SJCRH30 (cell line): Measurements from ENCODE around the gene CACNB1. TPM values are rescaled to one million over a fixed set of nuclear protein-coding genes. Genes with fewer than 3 reads are reported as not detected.
A peak's percentile ranks its signal among the peaks of the same experiment; 100 is the strongest.

Source experiments
- DNase-seq, 2 experiments: peaks; one replicate each; pipeline ENCODE4 v3.0.0-alpha.2; 2015 to 2020
- H3K27ac ChIP-seq: fragments of 250-450 bp; sonication (Bioruptor Pico); 2 replicates; pipeline ENCODE4 v1.5.1; 2020; ENCODE audit warnings: mild to moderate bottlenecking, moderate library complexity
- H3K27me3 ChIP-seq: fragments of 250-450 bp; sonication (Bioruptor Pico); 2 replicates; pipeline ENCODE4 v1.5.1; 2020; ENCODE audit warnings: mild to moderate bottlenecking, moderate library complexity
- H3K36me3 ChIP-seq: fragments of 250-450 bp; sonication (Bioruptor Pico); 2 replicates; pipeline ENCODE4 v1.5.1; 2020; ENCODE audit warnings: mild to moderate bottlenecking, moderate library complexity
- H3K4me1 ChIP-seq: fragments of 250-450 bp; sonication (Bioruptor Pico); 2 replicates; pipeline ENCODE4 v1.5.1; 2020; ENCODE audit warnings: mild to moderate bottlenecking, moderate library complexity
- H3K4me3 ChIP-seq: fragments of 250-450 bp; sonication (Bioruptor Pico); 2 replicates; pipeline ENCODE4 v1.5.1; 2020; ENCODE audit warnings: mild to moderate bottlenecking, moderate library complexity
- H3K9me3 ChIP-seq: fragments of 250-450 bp; sonication (Bioruptor Pico); replicated peaks from 2 replicates; pipeline ENCODE4 v1.5.1; 2020; ENCODE audit warnings: mild to moderate bottlenecking, moderate library complexity
- total RNA-seq: library from RNA; depleted of rRNA; stranded (reverse); fragments of >200 nt; shearing (Covaris generic); gene quantifications from 2 replicates; pipeline ENCODE4 v1.2.3, GENCODE V29; 2014

CACNB1 gene
- total RNA-seq, 1 experiment from 2014 or later: 8.3 TPM

DNA sequence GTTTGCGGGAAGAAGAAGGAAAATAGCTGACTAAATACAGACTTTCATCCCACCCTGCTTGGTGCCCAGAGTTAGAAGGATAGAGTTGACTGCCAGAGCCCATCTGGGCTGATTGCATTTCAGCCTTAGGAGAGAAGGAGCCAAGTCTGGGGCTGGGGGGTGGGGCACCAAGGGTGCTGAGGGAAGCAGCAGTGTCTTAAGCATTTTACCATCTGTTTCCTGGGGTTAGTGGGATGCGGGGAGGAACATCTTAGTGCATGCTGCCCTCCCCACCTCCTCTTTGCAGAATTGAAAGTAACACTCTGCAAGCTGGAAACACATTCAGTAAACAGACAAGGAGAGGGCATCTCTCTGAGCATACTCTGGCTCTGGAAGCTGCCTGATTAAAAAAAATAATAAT lies 30.0 kb downstream of the CACNB1 start:
- H3K4me3 ChIP-seq: no peak overlapping the region
- H3K4me1 ChIP-seq: no peaks in the 10 kb centered on the region
- DNase-seq: no peak
- peaks cover 12% of the 10 kb centered on the region; the same call in 1 of the 2 replicates for H3K27me3 ChIP-seq
- H3K9me3 ChIP-seq: no peaks in the 10 kb centered on the region; the same call in 1 of the 2 replicates
- no peak overlapping the region for H3K27ac ChIP-seq
- no peaks in the 10 kb centered on the region for H3K36me3 ChIP-seq

DNA sequence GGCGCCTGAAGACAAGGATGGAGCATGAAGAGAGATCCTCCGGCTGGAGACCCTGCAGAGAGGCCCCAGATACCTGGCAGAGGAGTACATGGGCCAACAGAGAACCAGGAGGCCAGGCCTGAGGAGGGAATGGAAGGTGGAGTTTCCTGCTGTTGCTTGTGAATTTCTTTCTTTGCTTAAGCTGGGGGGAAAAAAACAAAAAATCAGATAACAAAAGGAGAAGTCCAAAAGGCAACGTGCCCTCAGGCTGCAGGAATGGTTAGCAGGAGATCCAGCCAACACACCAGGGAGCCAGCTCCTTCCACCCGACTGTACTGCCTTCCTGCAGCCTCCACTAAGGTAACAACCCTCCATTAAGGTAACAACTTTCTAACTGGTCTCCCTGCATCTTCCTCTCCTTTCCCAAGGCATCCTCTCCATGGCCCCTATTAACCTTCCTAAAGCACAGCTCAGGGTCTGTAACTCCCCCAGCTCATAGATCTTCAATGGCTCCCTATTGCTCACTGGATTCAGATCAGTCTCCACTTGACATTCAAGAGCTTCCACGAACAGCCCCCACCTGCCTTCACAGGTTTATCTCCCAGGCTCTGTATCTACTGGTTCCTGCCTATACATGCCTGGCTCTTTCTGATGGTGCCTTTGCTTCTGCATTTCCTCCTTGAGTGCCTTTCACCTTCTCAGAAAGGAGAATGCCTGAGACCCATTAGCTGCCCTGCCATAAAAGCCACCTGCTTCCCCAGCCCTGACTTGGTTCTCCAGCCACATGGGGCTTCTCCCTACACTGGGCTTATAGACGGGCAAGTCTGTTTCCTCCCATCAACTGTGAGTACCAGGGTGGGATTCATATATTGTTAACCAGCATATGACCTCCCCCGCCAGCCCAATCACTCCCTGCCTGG lies 30.8 kb downstream of the CACNB1 start:
- no peak overlapping the region for H3K4me3 ChIP-seq
- no peaks in the 10 kb centered on the region; the same call in 1 of the 2 replicates for H3K9me3 ChIP-seq
- no peak for DNase-seq
- no peaks in the 10 kb centered on the region for H3K36me3 ChIP-seq
- no peak overlapping the region for H3K27ac ChIP-seq
- no peaks in the 10 kb centered on the region for H3K4me1 ChIP-seq
- H3K27me3 ChIP-seq: peaks cover 12% of the 10 kb centered on the region; the same call in 1 of the 2 replicates

DNA sequence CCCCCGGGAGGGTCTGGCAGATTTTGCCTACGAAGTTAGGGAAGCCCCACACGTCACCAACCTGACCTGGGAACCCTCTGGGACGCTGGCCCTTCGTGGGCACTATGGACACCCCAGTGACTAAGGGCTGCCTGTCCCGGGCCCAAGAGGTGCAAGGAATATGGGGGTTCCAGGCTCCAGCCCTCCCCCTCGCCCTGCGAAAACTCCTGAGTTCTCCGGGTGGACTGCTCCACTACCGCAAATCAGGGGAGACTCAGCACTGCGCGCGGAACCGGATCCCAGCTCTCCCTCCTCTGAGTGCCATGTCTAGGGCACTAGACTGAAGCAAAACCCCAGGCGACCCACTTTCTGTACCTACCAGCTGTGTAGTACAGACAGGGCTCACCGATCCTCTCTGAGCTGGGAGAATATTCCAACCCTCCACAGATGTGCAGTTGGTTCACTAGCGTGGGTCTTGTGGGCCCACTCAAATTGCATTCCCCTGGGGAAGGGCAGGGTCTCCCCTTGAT lies 31.6 kb downstream of the CACNB1 start, which contains the start of gene ARL5C:
ARL5C (minus strand) TSS at position 321 of the 509 bp plus-strand sequence. CDS start 401 bp downstream, outside the sequence.
- no peak within 1 kb of the TSS for H3K27ac ChIP-seq
- no peaks in the 10 kb centered on the region for H3K4me1 ChIP-seq
- no peaks in the 10 kb centered on the region for H3K36me3 ChIP-seq
- no peaks in the 10 kb centered on the region; the same call in 1 of the 2 replicates for H3K9me3 ChIP-seq
- H3K4me3 ChIP-seq: peak within 1 kb of the TSS; percentile 46
- H3K27me3 ChIP-seq: peaks cover 12% of the 10 kb centered on the region; the same call in 1 of the 2 replicates
- no peak for DNase-seq

DNA sequence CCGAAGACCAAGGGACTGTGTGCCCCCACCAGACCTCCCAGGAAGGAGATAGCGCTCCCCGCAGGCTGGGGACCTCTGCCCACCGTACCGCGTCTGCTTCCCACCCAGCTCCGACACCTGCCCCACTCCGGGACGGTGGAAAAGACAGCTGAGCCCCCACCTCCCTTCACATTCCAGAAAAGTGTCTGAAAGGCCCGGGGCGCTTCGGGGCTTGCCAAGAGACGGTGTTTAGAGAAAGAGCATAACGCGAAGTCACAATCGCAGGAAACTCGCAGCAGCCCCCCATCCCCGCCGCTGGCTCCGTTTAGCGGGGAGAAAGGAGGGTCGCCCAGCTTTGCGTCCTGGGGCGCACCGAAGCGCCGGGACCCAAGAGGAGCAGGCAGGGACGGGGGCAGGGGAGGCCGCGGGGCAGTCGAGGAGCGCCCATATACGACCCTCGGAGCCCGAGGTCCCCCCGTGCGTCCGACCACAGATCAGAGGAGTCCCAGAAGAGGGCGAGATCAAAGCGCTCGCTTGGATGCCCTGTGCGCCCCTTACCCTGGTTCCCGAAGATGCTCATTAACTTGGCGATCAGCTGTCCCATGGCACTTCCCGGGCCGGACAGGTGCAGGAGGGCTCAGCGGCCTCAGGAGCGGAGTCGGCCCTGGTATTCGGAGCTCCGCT lies 32.2 kb downstream of the CACNB1 start:
- no peak for DNase-seq
- peak overlapping the region; percentile 46 for H3K4me3 ChIP-seq
- peaks cover 12% of the 10 kb centered on the region; the same call in 1 of the 2 replicates for H3K27me3 ChIP-seq
- H3K9me3 ChIP-seq: no peaks in the 10 kb centered on the region; the same call in 1 of the 2 replicates
- no peaks in the 10 kb centered on the region for H3K4me1 ChIP-seq
- no peaks in the 10 kb centered on the region for H3K36me3 ChIP-seq
- no peak overlapping the region for H3K27ac ChIP-seq

DNA sequence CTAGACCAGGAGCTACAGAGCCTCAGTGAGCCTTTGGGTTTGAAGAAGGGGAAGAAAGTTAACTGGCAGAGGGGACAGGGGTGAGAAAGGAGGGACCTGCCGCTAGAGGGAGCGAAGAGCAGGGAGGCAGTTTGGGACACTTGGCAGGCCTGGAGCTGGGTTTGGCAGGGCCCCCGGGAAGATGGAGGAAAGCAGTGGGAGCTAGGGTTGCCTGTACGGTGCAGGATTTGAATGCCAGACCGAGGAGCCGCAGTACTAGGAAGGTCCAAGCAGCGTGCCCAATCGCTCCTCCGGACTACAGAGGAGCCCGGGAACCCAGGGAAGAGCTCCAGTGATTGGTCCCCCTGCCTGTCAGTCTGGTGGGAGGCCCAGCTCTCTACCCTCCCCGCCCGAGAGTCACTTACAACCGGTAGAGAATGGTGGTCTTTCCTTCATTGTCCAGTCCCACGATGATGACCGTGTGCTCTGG lies 32.8 kb downstream of the CACNB1 start:
- Histone ChIP-seq H3K9me3 (no peaks in the 10 kb centered on the region; the same call in 1 of the 2 replicates), H3K27ac (no peak overlapping the region), H3K4me3 (peak overlapping the region; percentile 46), H3K4me1 (no peaks in the 10 kb centered on the region), H3K27me3 (peaks cover 12% of the 10 kb centered on the region; the same call in 1 of the 2 replicates), H3K36me3 (no peaks in the 10 kb centered on the region)
- peak; percentile 89 to 93 for DNase-seq

DNA sequence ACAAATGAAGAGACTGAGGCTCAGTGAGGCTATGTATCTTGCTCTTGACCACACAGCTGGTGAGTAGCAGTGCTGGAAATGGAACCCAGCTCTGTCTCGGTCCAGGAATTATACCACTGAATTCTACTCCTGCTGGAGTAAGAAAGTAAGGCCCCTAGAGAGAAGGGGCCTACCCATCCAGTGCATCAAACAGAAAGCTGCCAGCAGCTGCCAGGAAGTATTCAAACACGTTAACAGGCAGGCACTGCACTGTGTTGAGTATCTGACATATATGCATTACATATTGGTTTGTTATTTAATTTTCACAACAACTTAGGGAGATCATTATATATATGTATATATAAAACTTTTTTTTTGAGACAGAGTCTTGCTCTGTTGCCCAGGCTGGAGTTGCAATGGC lies 35.5 kb downstream of the CACNB1 start:
- Histone ChIP-seq H3K27ac (no peak overlapping the region), H3K27me3 (peaks cover 12% of the 10 kb centered on the region; the same call in 1 of the 2 replicates), H3K4me3 (no peak overlapping the region), H3K36me3 (no peaks in the 10 kb centered on the region), H3K4me1 (no peaks in the 10 kb centered on the region), H3K9me3 (no peaks in the 10 kb centered on the region)
- no peak for DNase-seq

DNA sequence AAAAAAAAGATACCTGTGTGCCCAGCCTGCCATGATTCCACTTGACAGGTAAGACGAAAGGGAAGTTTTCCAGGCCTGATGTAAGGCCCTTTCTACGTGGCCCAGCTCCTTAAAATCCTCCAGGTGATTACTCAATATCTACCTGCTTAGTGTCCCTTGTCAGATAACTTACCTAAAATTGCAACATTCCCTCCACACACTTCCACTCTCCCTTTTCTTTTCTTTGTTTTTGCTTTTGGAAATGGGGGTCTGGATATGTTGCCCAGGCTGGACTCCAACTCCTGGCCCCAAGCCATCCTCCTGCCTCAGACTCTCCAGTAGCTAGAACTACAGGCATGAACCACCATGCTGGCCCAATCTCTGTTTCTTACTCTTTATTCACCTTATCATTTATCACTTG lies 38.8 kb downstream of the CACNB1 start:
- Histone ChIP-seq H3K4me1 (no peaks in the 10 kb centered on the region), H3K4me3 (no peak overlapping the region), H3K27me3 (no peaks in the 10 kb centered on the region), H3K9me3 (no peaks in the 10 kb centered on the region), H3K27ac (no peak overlapping the region), H3K36me3 (no peaks in the 10 kb centered on the region)
- DNase-seq: no peak

DNA sequence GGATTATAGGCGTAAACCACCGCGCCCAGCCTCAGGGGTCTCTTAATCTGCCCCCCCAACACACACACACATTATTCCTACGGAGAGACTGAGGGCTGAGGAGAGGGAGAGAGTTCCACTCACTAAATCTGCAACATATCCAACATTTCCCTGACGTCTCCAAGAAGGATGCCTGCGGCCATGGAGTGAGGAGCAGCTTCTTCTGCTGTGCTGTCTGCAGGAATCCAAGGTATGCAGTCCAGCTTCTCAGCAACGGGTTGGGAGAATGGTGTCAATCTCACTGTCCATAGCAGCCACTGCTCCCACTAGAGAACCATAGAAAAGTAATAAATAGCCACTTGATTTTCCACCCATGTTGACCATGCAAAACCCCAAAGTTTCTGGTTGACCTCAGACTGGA lies 41.0 kb downstream of the CACNB1 start:
- Histone ChIP-seq H3K27me3 (no peaks in the 10 kb centered on the region), H3K9me3 (no peaks in the 10 kb centered on the region), H3K27ac (no peak overlapping the region), H3K36me3 (no peaks in the 10 kb centered on the region), H3K4me1 (peaks cover 3% of the 10 kb centered on the region; the same call in 1 of the 2 replicates), H3K4me3 (no peak overlapping the region)
- no peak for DNase-seq

DNA sequence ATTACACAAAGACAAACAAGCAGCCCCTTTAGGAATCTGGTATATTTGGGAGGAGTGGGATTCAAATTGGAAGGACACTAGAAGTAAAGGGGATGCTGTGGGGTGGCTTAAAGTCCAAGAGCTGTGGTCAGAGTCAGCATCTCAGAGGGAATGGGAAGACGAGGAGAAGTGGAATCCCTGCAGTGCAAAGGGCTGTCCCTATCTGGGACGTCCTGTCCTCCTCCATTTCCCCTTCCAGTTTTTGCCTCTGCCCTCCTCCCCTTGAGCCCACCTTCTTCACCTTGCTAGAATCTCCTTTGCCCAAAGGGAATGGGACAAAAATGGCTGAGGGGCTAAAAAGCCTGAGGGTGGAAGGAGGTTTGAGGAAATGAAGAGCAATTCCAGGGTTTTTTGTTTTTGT lies 41.8 kb downstream of the CACNB1 start:
- no peak for DNase-seq
- Histone ChIP-seq H3K36me3 (no peaks in the 10 kb centered on the region), H3K4me3 (no peak overlapping the region), H3K9me3 (no peaks in the 10 kb centered on the region), H3K4me1 (peaks cover 3% of the 10 kb centered on the region; the same call in 1 of the 2 replicates), H3K27ac (no peak overlapping the region), H3K27me3 (no peaks in the 10 kb centered on the region)

DNA sequence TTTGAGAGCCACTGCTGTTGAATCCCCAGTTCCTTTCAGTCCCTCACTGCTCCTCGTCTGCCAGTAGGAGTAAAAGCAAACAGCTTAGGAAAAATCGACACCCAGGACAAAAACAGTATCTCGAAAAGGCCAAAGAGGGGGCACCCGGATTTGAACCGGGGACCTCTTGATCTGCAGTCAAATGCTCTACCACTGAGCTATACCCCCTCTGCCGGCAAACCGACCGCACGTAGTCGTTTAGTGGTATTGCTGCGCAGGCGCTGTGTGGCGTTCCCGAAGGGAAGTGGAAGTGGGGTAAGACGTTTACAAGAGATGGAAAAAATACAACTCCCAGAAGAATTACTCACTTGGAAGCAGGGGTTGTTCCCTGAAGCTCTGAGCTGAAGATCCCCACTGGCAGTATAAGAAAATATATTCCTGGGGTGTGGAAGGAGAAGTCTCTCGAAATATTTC lies 43.8 kb downstream of the CACNB1 start:
- Histone ChIP-seq H3K4me1 (peaks cover 3% of the 10 kb centered on the region; the same call in 1 of the 2 replicates), H3K27ac (peak overlapping the region; percentile 25)
- DNase-seq: peak; percentile 82 to 93

DNA sequence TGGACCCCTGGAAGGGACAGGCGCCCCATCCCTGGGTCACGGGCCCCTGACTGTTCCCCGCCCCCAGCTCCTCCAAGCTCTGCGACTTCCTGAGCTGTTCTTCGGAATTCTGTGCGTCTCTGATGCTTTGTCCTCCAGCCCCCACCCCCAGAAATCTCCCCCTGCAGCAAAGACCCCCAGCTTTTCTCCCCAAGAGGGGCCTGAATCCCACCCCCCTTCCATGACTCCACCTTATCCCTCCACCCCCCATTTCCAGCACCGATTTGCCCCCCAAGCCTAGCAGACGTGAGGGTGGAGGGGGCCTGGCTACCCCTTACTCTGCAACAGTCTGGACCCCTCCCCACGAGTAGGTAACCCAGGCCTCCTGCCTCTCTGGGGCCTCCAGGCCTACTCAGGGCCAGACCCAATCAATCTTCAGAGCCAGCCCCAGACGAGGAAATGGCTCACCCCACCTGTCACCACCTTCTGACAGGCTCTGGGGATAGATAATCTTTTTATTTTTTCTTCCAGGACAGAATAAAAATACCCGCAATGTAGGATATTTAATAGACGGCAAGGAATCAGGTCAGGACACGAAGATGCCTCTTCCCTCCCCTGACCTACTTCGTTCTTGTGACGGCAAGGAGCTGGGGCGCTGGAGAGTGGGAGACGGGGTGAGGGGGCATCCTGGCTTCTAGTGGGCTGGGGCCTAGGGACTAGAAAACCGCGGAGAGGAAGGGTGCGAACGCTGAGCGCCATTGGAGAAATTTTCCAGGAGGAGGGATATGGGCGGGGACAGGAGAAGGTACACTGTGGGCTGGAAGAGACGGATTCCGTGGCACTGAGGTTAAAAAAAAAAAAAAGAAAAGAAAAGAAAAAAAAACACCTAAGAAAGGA lies 45.3 kb downstream of the CACNB1 start:
- DNase-seq: peak; percentile 56 to 73
- H3K27me3 ChIP-seq: no peaks in the 10 kb centered on the region
- peaks cover 3% of the 10 kb centered on the region; the same call in 1 of the 2 replicates for H3K4me1 ChIP-seq
- H3K4me3 ChIP-seq: peak overlapping the region; percentile 65
- no peaks in the 10 kb centered on the region for H3K9me3 ChIP-seq
- no peaks in the 10 kb centered on the region for H3K36me3 ChIP-seq
- H3K27ac ChIP-seq: no peak overlapping the region

More for the DNA sequence above, 43.8 kb downstream of the CACNB1 start:
- Histone ChIP-seq H3K36me3 (no peaks in the 10 kb centered on the region), H3K27me3 (no peaks in the 10 kb centered on the region), H3K9me3 (no peaks in the 10 kb centered on the region), H3K4me3 (peak overlapping the region; percentile 65)

DNA sequence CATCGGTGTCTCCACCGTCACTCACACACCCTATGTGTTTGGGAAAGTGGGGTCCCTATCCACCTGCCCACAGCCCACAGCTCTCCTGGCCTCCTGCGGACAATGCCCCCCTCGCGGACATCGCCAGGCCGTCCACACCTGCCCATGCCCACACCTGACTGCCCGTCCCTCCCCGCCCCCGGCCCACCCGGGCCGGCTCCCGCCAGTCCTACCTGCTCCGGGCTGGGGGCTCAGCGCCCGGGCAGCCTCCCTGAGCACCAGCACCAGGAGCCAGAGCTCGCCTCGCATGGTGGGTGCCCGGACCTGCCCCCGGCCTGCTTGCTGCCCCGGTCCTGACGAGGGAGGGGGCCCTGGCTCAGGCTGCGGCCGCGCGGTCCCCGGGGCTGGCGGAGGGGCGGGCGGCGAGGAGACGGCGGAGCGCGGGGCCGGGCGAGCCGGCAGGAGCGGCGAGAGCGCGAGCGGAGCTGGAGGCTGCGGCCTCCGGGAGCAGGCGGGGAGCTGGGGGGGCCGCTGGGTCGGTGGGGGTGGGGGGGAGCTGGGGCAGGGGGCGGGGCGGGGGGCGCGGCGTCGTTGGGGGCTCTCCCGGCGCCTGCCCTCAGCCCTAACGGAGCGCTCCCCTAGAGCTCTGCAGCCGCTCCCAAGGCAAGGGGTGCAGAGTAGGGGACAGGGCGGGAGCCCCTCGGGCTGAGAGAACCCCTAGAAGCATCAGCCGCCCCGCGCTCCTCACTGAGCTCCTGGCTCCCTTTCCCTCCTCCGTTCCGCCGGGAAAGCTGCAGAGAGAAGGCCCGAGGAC lies 46.1 kb downstream of the CACNB1 start, which contains the start of gene PLXDC1:
PLXDC1 (minus strand) TSS at position 488 of the 793 bp plus-strand sequence; CDS start at position 288, 200 bp downstream.
- Histone ChIP-seq H3K27ac (no peak within 1 kb of the TSS), H3K4me3 (peak within 1 kb of the TSS; percentile 65), H3K4me1 (peaks cover 3% of the 10 kb centered on the region; the same call in 1 of the 2 replicates), H3K27me3 (no peaks in the 10 kb centered on the region), H3K36me3 (no peaks in the 10 kb centered on the region), H3K9me3 (no peaks in the 10 kb centered on the region)
- DNase-seq: no peak

DNA sequence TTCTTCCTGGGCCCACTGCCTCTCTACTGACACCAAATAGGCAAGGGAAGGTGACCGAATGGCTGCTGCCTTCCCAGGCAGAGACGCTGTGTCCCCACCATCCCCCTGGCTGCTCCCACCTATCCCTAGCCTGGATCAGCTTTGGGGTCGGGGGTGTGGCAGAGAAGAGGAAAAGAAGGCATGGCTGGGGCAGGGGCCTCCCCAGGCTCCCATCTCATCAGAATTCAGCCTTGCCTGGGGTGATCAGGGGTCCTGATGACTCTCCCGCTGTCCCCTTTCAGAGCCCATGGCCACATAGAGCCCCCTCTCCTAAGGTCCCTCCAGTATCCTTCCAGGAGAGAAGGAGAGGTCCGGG lies 46.7 kb downstream of the CACNB1 start:
- Histone ChIP-seq H3K36me3 (no peaks in the 10 kb centered on the region), H3K9me3 (no peaks in the 10 kb centered on the region), H3K27ac (no peak overlapping the region), H3K4me3 (no peak overlapping the region), H3K4me1 (peaks cover 3% of the 10 kb centered on the region; the same call in 1 of the 2 replicates), H3K27me3 (no peaks in the 10 kb centered on the region)
- DNase-seq: no peak
